OCI-LY3 (cell line): ENCODE data around the gene HSD3B7.

ENCODE experiments used
- H2AFZ ChIP-seq: fragments of 200-600, 300-600 bp; shearing (Covaris generic); 2 replicates; pipeline ENCODE4 v1.6.0; 2014; ENCODE audit warnings: antibody characterized with exemption, low read depth, low read length
- H3K27ac ChIP-seq: fragments of 200-600, 300-600 bp; sonication (generic); 2 replicates; pipeline ENCODE4 v1.5.1; 2014; ENCODE audit warnings: mild to moderate bottlenecking, low read length, moderate library complexity, mixed read lengths
- H3K27me3 ChIP-seq: fragments of 200-600, 300-600 bp; sonication (generic); 2 replicates; pipeline ENCODE4 v1.6.1; 2014; ENCODE audit warnings: low read depth, low read length, mixed read lengths
- H3K36me3 ChIP-seq: fragments of 200-600, 300-600 bp; sonication (generic); replicated peaks from 2 replicates; pipeline ENCODE3; 2014; ENCODE audit warnings: low read depth, low read length, mixed read lengths
- H3K4me1 ChIP-seq: fragments of 300-600, 200-600 bp; sonication (generic); 2 replicates; pipeline ENCODE4 v1.6.1; 2014; ENCODE audit warnings: low read length, mixed read lengths
- H3K4me2 ChIP-seq: fragments of 200-600, 300-600 bp; sonication (generic); 2 replicates; pipeline ENCODE4 v1.6.1; 2014; ENCODE audit warnings: low read length, mixed read lengths
- H3K4me3 ChIP-seq: fragments of 300-600, 200-600 bp; sonication (generic); 2 replicates; pipeline ENCODE4 v1.5.1; 2014; ENCODE audit warnings: antibody characterized with exemption, mild to moderate bottlenecking, low read length, moderate library complexity
- H3K79me2 ChIP-seq: fragments of 300-600, 200-600 bp; shearing (Covaris generic); 2 replicates; pipeline ENCODE4 v1.6.1; 2014; ENCODE audit warnings: mild to moderate bottlenecking, low read length, mixed read lengths
- H3K9ac ChIP-seq: fragments of 300-600, 200-600 bp; shearing (Covaris generic); 2 replicates; pipeline ENCODE4 v1.6.0; 2014; ENCODE audit warnings: mild to moderate bottlenecking, low read length, moderate library complexity
- H3K9me3 ChIP-seq: fragments of 200-600, 300-600 bp; shearing (Covaris generic); 2 replicates; pipeline ENCODE4 v1.6.1; 2014; ENCODE audit warnings: low read length, mixed read lengths; ENCODE audit not compliant: insufficient read depth
- H4K20me1 ChIP-seq: fragments of 200-600, 300-600 bp; sonication (generic); 2 replicates; pipeline ENCODE4 v1.6.1; 2016; ENCODE audit warnings: low read length, mixed read lengths; ENCODE audit not compliant: insufficient read depth
- EZH2phosphoT487 ChIP-seq: fragments of 200-600 bp; shearing (Covaris generic); IDR thresholded peaks from 2 replicates; pipeline ENCODE4 v1.6.1; 2018; ENCODE audit warnings: antibody characterized with exemption, mixed run types, low read depth
- TF ChIP-seq, protein P1 (sequence below): fragments of 200-600, 300-600 bp; sonication (generic); IDR thresholded peaks from 2 replicates; pipeline ENCODE4 v1.5.1; 2014; ENCODE audit warnings: antibody characterized with exemption, low read length, low read depth

The HSD3B7 gene

DNA sequence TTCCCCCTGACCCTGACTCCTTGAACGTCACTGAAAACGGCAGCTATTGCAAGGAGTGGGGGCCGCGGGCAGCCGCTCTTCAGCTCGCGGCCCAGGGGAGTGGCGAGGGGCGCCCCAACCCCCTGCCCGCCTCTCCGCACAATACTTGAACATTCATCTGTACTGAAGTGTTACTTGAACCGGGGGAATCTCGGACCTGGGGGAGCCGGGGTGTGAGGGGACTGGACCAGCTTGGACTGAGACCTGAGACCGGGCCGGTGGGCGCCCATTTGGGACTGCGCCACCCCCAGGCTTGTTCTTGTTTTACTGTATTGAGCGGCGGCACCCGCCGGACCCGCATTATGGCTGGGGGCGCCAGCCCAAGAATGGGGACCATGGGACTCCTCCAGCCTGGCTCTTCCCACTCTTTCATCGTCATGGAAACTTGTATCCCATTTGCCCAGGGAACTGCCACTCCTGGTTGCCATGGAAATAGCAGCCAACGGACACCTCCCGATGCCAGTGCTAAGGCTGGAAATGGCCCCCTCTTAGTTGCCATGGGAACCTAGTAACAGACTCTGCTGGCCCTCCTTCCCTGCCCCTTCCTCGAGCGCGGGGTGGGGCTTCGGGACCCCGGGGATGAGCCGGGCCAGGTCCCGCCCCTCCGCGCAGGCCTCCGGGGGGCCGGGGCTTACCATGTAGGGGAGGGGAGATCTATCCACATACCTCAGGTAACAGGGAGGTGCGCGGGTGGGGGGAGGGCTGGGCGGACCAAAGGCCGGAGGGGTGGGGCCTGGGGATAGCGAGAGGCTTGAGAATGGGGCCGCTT lies 36.9 kb upstream of the HSD3B7 start:
- Histone ChIP-seq H4K20me1 (peaks cover 8% of the 10 kb centered on the region; the same call in 1 of the 2 replicates), H2AFZ (no peak overlapping the region; the same call in 1 of the 2 replicates), H3K36me3 (peaks cover 13% of the 10 kb centered on the region), H3K27me3 (no peaks in the 10 kb centered on the region), H3K9ac (peak overlapping the region; percentile 100), H3K4me3 (peak overlapping the region; percentile 100), H3K9me3 (no peaks in the 10 kb centered on the region), H3K4me1 (peaks cover 8% of the 10 kb centered on the region), H3K27ac (no peak overlapping the region), H3K4me2 (peak overlapping the region; percentile 91), H3K79me2 (peaks cover 23% of the 10 kb centered on the region)
- TF ChIP-seq EZH2phosphoT487, result no peak
- TF ChIP-seq, protein P1, sequence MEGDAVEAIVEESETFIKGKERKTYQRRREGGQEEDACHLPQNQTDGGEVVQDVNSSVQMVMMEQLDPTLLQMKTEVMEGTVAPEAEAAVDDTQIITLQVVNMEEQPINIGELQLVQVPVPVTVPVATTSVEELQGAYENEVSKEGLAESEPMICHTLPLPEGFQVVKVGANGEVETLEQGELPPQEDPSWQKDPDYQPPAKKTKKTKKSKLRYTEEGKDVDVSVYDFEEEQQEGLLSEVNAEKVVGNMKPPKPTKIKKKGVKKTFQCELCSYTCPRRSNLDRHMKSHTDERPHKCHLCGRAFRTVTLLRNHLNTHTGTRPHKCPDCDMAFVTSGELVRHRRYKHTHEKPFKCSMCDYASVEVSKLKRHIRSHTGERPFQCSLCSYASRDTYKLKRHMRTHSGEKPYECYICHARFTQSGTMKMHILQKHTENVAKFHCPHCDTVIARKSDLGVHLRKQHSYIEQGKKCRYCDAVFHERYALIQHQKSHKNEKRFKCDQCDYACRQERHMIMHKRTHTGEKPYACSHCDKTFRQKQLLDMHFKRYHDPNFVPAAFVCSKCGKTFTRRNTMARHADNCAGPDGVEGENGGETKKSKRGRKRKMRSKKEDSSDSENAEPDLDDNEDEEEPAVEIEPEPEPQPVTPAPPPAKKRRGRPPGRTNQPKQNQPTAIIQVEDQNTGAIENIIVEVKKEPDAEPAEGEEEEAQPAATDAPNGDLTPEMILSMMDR, result no peak

DNA sequence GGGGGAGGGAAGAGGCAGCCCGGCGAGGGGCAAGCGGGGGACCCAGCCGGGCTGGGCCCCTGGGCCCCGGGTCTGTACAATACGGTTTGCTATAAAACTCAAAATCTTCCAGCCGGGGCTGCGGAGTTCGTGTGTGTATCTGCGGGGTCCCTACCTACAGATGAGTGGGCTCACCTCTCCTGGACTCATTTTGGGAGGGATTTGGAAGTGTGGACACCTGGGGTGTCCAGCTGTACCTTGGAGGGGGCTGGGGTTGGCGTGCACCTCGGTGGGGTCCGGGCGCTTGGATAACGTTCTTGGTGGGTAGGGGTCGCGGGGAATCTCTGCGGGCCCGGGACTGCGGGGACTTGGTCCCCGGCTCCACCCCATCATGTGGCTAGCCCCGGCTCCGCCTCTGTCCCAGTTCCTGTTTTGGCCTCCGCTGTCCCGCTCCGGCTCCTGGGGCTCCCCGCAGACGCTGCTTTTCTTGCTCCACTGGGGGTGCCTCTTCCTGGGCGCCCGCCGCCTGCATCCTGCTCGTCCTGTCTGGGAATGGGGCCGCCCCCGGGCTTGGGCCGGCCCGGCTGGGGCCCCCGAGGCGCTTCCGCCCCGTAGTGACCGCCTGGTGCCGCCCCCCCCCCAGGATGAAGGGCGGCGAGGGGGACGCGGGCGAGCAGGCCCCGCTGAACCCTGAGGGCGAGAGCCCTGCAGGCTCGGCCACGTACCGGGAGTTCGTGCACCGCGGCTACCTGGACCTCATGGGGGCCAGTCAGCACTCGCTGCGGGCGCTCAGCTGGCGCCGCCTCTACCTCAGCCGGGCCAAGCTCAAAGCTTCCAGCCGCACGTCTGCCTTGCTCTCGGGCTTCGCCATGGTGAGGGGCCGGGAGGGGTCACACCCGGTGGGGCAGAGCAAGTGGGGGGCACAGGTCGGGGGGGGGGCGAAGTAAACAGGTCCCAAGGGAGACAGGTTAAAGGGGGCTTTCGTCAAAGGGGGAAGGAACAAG lies 36.0 kb upstream of the HSD3B7 start, which contains the start of gene ORAI3:
ORAI3 (plus strand) TSS at position 402 of the 983 bp plus-strand sequence; CDS start at position 624, 222 bp downstream.
- Histone ChIP-seq H2AFZ (peak within 1 kb of the TSS; percentile 81), H3K79me2 (peaks cover 23% of the 10 kb centered on the region), H3K4me3 (peak within 1 kb of the TSS; percentile 100), H3K9me3 (no peaks in the 10 kb centered on the region), H3K27ac (peak within 1 kb of the TSS; percentile 77), H3K9ac (peak within 1 kb of the TSS; percentile 100), H3K4me2 (peak within 1 kb of the TSS; percentile 91), H4K20me1 (peaks cover 8% of the 10 kb centered on the region; the same call in 1 of the 2 replicates), H3K27me3 (no peaks in the 10 kb centered on the region), H3K4me1 (peaks cover 10% of the 10 kb centered on the region), H3K36me3 (peaks cover 13% of the 10 kb centered on the region)
- TF ChIP-seq EZH2phosphoT487, result no peak
- TF ChIP-seq, protein P1, result no peak

DNA sequence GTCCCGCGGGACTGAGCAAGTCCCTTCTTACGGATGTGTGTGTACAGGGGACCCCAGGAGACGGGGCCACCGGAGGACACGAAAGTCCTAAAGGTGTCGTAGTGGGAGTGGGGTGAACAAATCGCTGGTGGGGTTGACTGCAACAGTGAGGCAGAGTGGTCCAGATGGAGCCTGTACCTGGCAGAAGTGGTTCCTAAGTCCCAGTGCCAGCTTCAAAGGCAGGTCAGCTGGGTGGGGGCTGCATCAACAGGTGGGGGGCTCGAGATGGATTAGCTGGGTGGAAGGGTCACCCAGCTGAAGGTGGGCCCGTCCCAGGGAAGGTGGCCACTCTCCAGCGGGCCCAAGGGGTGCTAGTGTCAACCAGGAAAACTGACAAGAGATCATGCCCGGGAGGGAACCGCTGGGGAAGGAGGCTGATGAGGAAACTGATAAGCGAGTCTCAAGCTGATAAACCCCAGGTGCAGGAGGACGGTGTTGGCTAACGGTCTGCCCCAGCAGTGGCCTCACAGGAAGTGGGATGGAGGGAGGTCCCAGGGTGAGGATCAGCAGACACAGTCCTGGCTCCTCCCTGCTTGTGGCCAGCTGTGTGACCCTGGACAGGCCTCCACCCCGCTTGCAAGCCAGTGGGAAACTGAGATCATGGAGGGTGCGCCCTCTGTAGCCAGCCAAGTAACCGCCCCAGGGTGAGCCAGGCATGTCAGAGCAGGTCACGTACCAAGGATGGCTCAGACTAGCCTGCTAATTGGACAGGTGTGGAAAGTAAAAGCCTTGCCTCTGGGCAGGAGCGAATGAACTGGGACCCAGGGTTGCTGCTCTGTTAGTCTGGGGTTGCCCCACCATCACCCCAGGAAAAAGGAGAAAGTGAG lies 35.1 kb upstream of the HSD3B7 start:
- Histone ChIP-seq H3K79me2 (peaks cover 23% of the 10 kb centered on the region), H4K20me1 (peaks cover 8% of the 10 kb centered on the region; the same call in 1 of the 2 replicates), H3K27ac (peak overlapping the region; percentile 77), H2AFZ (no peak overlapping the region), H3K9ac (peak overlapping the region; percentile 100), H3K9me3 (no peaks in the 10 kb centered on the region), H3K4me3 (peak overlapping the region; percentile 100), H3K4me2 (peak overlapping the region; percentile 91), H3K27me3 (no peaks in the 10 kb centered on the region), H3K4me1 (peaks cover 10% of the 10 kb centered on the region), H3K36me3 (peaks cover 7% of the 10 kb centered on the region)
- TF ChIP-seq, protein P1, result peak; percentile 33
- TF ChIP-seq EZH2phosphoT487, result no peak
